SK-N-SH (cell line): ENCODE measurements around the gene CDK6.

Experiments used
- CTCF ChIP-seq: fragments of 200-600 bp; sonication (generic); IDR thresholded peaks from 2 replicates; pipeline ENCODE4 v1.6.1; 2017; ENCODE audit warnings: antibody characterized with exemption, mild to moderate bottlenecking, moderate library complexity
- EP300 ChIP-seq, 2 experiments: IDR thresholded peaks; 2 replicates each; pipeline versions ENCODE4 v1.4.0 to v1.6.1; 2012; ENCODE audit warnings: borderline replicate concordance in 1 of 2, low read depth in 1 of 2, low read length in 1 of 2
- MEF2A ChIP-seq: IDR thresholded peaks from 2 replicates; pipeline ENCODE4 v1.4.0; 2012; ENCODE audit warnings: low read depth, borderline replicate concordance
- TAF1 ChIP-seq: IDR thresholded peaks from 2 replicates; pipeline ENCODE4 v1.6.1; 2012; ENCODE audit warnings: low read depth, mild to moderate bottlenecking, low read length, moderate library complexity, borderline replicate concordance
- USF2 ChIP-seq: fragments of 150-350 bp; IDR thresholded peaks from 2 replicates; pipeline ENCODE4 v1.6.1; 2017; ENCODE audit warnings: antibody characterized with exemption, low read length, low read depth, borderline replicate concordance
- ZBTB33 ChIP-seq: IDR thresholded peaks from 2 replicates; pipeline ENCODE4 v1.4.0; 2012; ENCODE audit warnings: low read depth, borderline replicate concordance
- TF ChIP-seq, protein P1 (sequence below): IDR thresholded peaks from 2 replicates; pipeline ENCODE4 v1.4.0; 2012; ENCODE audit warnings: low read depth

- TF ChIP-seq CTCF (no peak), EP300 (IDR thresholded peaks at IDR 0.05; ENCODE audit: borderline replicate concordance in 1 of 2, low read depth in 1 of 2, low read length in 1 of 2) (no peak), TAF1 (no peak), MEF2A (no peak), ZBTB33 (no peak), USF2 (no peak)
- TF ChIP-seq, protein P1, sequence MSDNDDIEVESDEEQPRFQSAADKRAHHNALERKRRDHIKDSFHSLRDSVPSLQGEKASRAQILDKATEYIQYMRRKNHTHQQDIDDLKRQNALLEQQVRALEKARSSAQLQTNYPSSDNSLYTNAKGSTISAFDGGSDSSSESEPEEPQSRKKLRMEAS = no peak
Observed at GRCh38 chr7:92750447-92750839, 85.9 kb downstream of the CDK6 start.
